ENCODE data around the gene SNAP47. TPM values are rescaled to one million over a fixed set of nuclear protein-coding genes. Genes with fewer than 3 reads are reported as not detected.
A peak's percentile ranks its signal among the peaks of the same experiment; 100 is the strongest.

SNAP47 gene
- total and polyA plus RNA-seq, 9 of the 15 experiments (the other 6 are each of a cell fraction or from before 2014, with no cell fraction given), result 2.5 to 41.3 (median 32.6) TPM

DNA sequence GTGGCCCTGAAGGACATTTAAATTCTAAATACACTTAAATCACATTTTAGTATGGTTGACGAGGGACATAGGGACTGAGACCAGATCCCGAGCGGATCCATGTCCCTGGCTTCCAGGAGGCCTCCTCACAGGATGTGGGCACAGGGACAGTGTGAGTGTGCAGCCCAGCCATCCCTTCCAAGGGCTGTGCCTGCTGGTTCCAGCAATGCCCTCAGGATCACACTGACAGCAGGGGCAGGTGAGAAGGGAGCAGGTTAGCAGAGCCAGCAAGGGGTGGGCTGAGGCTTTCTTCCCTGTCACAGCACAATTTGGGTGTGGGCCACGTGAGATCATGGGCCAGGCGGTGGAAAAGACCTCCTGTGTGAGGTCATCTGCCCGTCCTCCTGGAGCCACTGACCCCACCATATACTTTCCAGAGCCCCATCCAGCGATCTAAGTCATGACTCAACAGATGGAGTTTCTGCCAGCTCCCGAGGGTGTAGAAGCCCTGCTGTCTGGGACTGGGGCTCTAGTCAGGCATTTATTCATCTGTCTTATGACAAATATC is 43.2 kb downstream of the SNAP47 start:
- H3K27ac ChIP-seq (ENCODE audit: extremely low read depth, low read depth, low read length), result no peak overlapping the region
- H3K27me3 ChIP-seq (ENCODE audit: control insufficient read depth in 2 of 2, insufficient read depth in 2 of 2, low read length in 2 of 2), result no peaks in the 10 kb centered on the region
- no peak overlapping the region for H3K4me3 ChIP-seq
- DNase-seq (ENCODE audit: extremely low read depth in 1 of 4, low spot score in 3 of 4) (no peak), ATAC-seq (no peak), FAIRE-seq (no peak)
- H3K4me2 ChIP-seq (ENCODE audit: insufficient read depth, low read length), result no peak overlapping the region
- ChIA-PET CTCF (ENCODE audit: low intra/inter-chr PET ratio) (no interaction called here), POLR2A (interaction anchor here (0.6 kb wide), 1 partner anchor 19 kb away, joined by 3 read pairs; no protein-coding TSS in a partner anchor)
- TF ChIP-seq LCOR (CRISPR knock-in tag; IDR thresholded peaks at IDR 0.05) (no peak), RBM17 (IDR thresholded peaks at IDR 0.05; ENCODE audit: borderline replicate concordance, low read depth, low read length) (no peak), RB1 (IDR thresholded peaks at IDR 0.05; ENCODE audit: low read depth) (no peak), MBD2 (IDR thresholded peaks at IDR 0.05; ENCODE audit: borderline replicate concordance, low read depth) (no peak), JUND (IDR thresholded peaks at IDR 0.05; ENCODE audit: borderline replicate concordance, low read depth, low read length) (no peak), JUND (tag; IDR thresholded peaks at IDR 0.05; ENCODE audit: borderline replicate concordance, low read depth, low read length) (no peak), IRF1 (CRISPR knock-in tag; IDR thresholded peaks at IDR 0.05; ENCODE audit: borderline replicate concordance) (no peak)
- TF ChIP-seq, protein P1, sequence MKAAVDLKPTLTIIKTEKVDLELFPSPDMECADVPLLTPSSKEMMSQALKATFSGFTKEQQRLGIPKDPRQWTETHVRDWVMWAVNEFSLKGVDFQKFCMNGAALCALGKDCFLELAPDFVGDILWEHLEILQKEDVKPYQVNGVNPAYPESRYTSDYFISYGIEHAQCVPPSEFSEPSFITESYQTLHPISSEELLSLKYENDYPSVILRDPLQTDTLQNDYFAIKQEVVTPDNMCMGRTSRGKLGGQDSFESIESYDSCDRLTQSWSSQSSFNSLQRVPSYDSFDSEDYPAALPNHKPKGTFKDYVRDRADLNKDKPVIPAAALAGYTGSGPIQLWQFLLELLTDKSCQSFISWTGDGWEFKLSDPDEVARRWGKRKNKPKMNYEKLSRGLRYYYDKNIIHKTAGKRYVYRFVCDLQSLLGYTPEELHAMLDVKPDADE (conservative IDR thresholded peaks at IDR 0.05; ENCODE audit: control insufficient read depth, low read depth, low read length), result no peak
- H3K9ac ChIP-seq (ENCODE audit: insufficient read depth in 1 of 2, low read depth in 2 of 2, low read length in 2 of 2), result peak overlapping the region in 1 of 2 experiments; percentile 70; a peak in 2 of 4 replicates
- no TSS peak for BruUV-seq (replicated peaks)
- no peaks in the 10 kb centered on the region for H3K9me3 ChIP-seq (replicated peaks; ENCODE audit: control insufficient read depth, insufficient read depth, low read depth, low read length)
- peaks cover 9% of the 10 kb centered on the region; the same call in 1 of the 2 replicates for H4K20me1 ChIP-seq (replicated peaks; ENCODE audit: control insufficient read depth, insufficient read depth, low read length)
- H3K79me2 ChIP-seq (ENCODE audit: control insufficient read depth, insufficient read depth, low read length), result no peaks in the 10 kb centered on the region
- H3K36me3 ChIP-seq (ENCODE audit: control insufficient read depth, insufficient read depth, low read length), result peaks cover 33% of the 10 kb centered on the region; the same call in 2 of the 3 replicates
- intact Hi-C loops (cut with micrococcal nuclease) (no loop called here), in situ Hi-C loops (cut with MboI) (no loop called here)
- 69% methylated on average over 8 of the region's 8 CpGs for WGBS (ENCODE audit: insufficient coverage, low coverage, missing lambda C conversion rate)
- H3K4me1 ChIP-seq (replicated peaks in 1 of 2; ENCODE audit: control insufficient read depth in 2 of 2, insufficient read depth in 2 of 2, low read length in 2 of 2), result peaks cover 0 to 11% of the 10 kb centered on the region in 2 experiments; a peak in 1 of 5 replicates
- H2AFZ ChIP-seq (ENCODE audit: low read depth, low read length), result no peak overlapping the region
- no peaks in the 10 kb centered on the region for H3K9me1 ChIP-seq (ENCODE audit: control insufficient read depth, insufficient read depth, low read length)
